ENCODE results near the gene SYNGR3.
A peak's percentile ranks its signal among the peaks of the same experiment; 100 is the strongest.

Gene SYNGR3

DNA sequence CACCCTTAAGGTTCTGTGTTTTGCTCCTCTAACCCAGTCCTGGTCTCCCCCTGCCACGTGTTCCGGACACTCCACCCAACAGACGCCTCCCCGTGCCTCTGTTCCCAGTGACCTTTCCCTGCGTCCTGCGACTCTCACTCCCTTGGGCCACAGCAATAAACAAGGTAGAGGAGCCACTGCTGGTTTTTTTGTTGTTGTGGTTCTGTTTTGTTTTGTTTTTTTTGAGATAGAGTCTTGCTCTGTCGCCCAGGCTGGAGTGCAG lies 26.1 kb downstream of the SYNGR3 start:
- no peak overlapping the region for H3K4me3 ChIP-seq (ENCODE audit: low read depth, low read length)
- TF ChIP-seq, protein P1, sequence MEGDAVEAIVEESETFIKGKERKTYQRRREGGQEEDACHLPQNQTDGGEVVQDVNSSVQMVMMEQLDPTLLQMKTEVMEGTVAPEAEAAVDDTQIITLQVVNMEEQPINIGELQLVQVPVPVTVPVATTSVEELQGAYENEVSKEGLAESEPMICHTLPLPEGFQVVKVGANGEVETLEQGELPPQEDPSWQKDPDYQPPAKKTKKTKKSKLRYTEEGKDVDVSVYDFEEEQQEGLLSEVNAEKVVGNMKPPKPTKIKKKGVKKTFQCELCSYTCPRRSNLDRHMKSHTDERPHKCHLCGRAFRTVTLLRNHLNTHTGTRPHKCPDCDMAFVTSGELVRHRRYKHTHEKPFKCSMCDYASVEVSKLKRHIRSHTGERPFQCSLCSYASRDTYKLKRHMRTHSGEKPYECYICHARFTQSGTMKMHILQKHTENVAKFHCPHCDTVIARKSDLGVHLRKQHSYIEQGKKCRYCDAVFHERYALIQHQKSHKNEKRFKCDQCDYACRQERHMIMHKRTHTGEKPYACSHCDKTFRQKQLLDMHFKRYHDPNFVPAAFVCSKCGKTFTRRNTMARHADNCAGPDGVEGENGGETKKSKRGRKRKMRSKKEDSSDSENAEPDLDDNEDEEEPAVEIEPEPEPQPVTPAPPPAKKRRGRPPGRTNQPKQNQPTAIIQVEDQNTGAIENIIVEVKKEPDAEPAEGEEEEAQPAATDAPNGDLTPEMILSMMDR (IDR thresholded peaks at IDR 0.05; ENCODE audit: insufficient read depth, low read length, missing control alignments) = no peak
- POLR2A ChIA-PET = no interaction called here
- no peak for DNase-seq (ENCODE audit: low read depth, low spot score)
- CTCF ChIA-PET = interaction anchor here (1.1 to 5.4 kb wide), 9 partner anchors 9 to 139 kb away, joined by 3 to 38 read pairs (median 5); partner anchors contain the start of genes NHERF2 and TRAF7

DNA sequence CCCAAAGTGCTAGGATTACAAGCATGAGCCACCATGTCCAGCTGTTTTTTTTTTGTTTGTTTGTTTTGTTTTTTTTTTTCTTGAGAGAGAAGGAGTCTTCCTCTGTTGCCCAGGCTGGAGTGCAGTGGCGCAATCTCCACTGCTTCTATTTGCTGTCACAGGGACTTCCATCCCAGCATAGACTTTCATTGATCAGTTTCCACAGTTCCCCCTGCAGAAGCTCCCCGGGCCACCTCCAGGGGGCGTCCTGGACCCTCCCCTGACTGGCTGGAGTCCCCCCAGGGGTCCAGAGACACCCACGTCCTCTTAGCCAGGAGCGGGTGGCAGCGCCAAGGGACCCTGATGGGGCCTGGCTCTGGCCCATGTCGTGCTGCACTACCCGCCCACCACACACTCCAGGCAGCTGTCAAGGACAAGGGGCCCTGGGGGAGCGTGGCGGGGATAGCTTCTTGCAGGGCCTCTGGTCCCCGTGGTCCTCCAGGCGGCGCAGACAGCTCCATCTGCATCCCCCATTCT lies 26.7 kb downstream of the SYNGR3 start:
- TF ChIP-seq, protein P1 (IDR thresholded peaks at IDR 0.05; ENCODE audit: insufficient read depth, low read length, missing control alignments) = peak; percentile 50
- DNase-seq (ENCODE audit: low read depth, low spot score) = no peak
- ChIA-PET CTCF (interaction anchor here (1.1 to 2.2 kb wide), 8 partner anchors 9 to 138 kb away, joined by 3 to 10 read pairs (median 4); partner anchors contain the start of genes NHERF2 and TRAF7), POLR2A (interaction anchor here (0.9 kb wide), 1 partner anchor 139 kb away, joined by 3 read pairs; the partner anchor contains the start of gene TRAF7)
- no peak overlapping the region for H3K4me3 ChIP-seq (ENCODE audit: low read depth, low read length)

DNA sequence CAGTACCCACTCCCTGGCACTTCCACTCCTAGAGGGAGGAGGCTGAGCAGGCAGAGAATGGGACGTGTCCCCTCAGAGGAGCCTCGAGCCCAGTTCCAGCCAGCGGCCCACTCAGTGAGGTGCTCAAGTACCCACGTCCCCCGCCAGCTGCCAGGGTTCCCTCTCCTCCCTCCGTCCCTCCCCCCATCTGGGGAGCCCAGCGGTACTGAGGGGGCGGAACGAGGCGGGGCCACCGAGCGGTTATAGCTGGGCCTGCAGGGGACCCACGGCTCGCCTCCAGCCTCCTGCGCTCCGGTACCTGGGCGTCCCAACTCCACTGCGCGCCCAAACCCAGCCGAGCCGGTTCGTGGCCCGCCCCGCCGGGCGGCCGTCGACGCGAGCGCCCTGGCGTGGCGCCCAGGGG lies 29.7 kb downstream of the SYNGR3 start, which contains the start of gene NPW:
Gene NPW, plus strand, starts transcription at position 268 of the 403 bp plus-strand sequence.
- CTCF ChIA-PET = interaction anchor here (2.0 to 8.2 kb wide), 2 partner anchors 37 to 124 kb away, joined by 6 to 135 read pairs; partner anchors contain the start of gene RAB26
- TF ChIP-seq, protein P1 (IDR thresholded peaks at IDR 0.05; ENCODE audit: insufficient read depth, low read length, missing control alignments) = no peak
- H3K4me3 ChIP-seq (ENCODE audit: low read depth, low read length) = peak within 1 kb of the TSS; percentile 8
- no peak for DNase-seq (ENCODE audit: low read depth, low spot score)
- POLR2A ChIA-PET = no interaction called here

DNA sequence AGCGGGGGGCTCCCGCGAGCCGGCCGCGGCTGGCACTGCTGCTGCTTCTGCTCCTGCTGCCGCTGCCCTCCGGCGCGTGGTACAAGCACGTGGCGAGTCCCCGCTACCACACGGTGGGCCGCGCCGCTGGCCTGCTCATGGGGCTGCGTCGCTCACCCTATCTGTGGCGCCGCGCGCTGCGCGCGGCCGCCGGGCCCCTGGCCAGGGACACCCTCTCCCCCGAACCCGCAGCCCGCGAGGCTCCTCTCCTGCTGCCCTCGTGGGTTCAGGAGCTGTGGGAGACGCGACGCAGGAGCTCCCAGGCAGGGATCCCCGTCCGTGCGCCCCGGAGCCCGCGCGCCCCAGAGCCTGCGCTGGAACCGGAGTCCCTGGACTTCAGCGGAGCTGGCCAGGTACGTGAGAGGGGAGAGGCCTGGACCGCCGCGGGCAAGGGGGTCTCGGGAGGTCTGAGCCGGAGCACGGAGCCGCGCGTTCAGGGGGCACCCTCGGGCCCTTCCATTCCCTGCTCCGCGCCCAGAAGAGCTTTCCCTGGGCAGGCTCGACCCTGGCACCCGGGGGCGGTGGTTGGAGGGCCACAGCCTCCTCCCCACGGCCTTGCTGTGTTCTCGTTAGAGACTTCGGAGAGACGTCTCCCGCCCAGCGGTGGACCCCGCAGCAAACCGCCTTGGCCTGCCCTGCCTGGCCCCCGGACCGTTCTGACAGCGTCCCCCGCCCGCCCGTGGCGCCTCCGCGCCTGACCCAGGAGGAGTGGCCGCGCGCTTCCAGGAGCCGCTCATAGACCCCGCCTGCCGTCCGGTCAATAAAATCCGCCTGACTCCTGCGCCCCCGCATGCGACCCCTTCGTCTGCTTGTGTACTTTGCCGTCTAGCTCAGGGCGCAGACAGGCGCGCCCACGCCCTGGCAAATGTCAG lies 30.4 kb downstream of the SYNGR3 start:
- POLR2A ChIA-PET = no interaction called here
- CTCF ChIA-PET = interaction anchor here (1.2 to 8.2 kb wide), 3 partner anchors 15 to 124 kb away, joined by 3 to 135 read pairs (median 6); partner anchors contain the start of gene RAB26
- peak overlapping the region; percentile 8 for H3K4me3 ChIP-seq (ENCODE audit: low read depth, low read length)
- TF ChIP-seq, protein P1 (IDR thresholded peaks at IDR 0.05; ENCODE audit: insufficient read depth, low read length, missing control alignments) = no peak
- no peak for DNase-seq (ENCODE audit: low read depth, low spot score)

DNA sequence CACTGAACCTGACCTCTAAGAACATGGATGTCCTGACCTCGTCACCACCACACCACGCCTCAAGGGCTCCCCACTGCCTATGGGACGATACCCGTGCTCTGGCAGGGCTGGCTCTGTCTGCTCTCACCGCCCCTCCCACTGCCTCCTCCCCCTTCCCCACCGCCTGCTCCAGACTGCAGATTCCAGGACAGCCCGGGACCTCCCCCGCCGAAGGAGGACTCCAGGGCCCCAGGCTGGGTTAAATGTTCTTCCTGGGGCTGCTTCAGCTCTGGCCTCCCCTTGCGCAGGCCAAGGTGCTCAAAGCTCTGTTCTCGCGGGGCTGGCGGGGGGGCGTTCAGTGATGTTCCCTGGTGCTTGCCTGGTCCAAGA lies 32.9 kb downstream of the SYNGR3 start:
- H3K4me3 ChIP-seq (ENCODE audit: low read depth, low read length) = peak overlapping the region; percentile 46
- ChIA-PET POLR2A (interaction anchor here (0.6 to 1.2 kb wide), 4 partner anchors 13 to 133 kb away, joined by 3 to 6 read pairs (median 4); partner anchors contain the start of genes NTHL1, TRAF7 and TSC2), CTCF (interaction anchor here (0.6 to 8.2 kb wide), 29 partner anchors 10 to 132 kb away, joined by 3 to 135 read pairs (median 5); partner anchors contain the start of genes NTHL1, PKD1, RAB26 and TSC2)
- TF ChIP-seq, protein P1 (IDR thresholded peaks at IDR 0.05; ENCODE audit: insufficient read depth, low read length, missing control alignments) = no peak
- DNase-seq (ENCODE audit: low read depth, low spot score) = no peak

All from AG04449 (cell line).